CD14-positive monocyte (primary cell): ENCODE data around the gene BMS1. TPM values are rescaled to one million over a fixed set of nuclear protein-coding genes. Genes with fewer than 3 reads are reported as not detected.

Source experiments
- DNase-seq, 3 donors: peaks; one replicate each; pipeline ENCODE4 v3.0.0-alpha.2; 2011 to 2022
- H2AFZ ChIP-seq: 2 replicates; pipeline ENCODE4 v1.6.0; 2012; ENCODE audit warnings: mild to moderate bottlenecking, low read depth, low read length, inconsistent platforms; ENCODE audit not compliant: insufficient read depth, poor library complexity, severe bottlenecking
- H3K27ac ChIP-seq, 2 donors: 1 replicate in 1 of 2; 2 replicates in 1 of 2; pipeline ENCODE4 v1.5.1; 2012 to 2013; ENCODE audit warnings: low read length in 2 of 2, control low read depth in 1 of 2, inconsistent platforms in 1 of 2, low read depth in 1 of 2, mild to moderate bottlenecking in 1 of 2
- H3K27me3 ChIP-seq, 2 donors: one replicate each; pipeline versions ENCODE4 v1.6.0 to v1.6.1; 2011 to 2013; ENCODE audit warnings: low read length in 2 of 2; ENCODE audit not compliant: control insufficient read depth in 2 of 2, insufficient read depth in 2 of 2
- H3K36me3 ChIP-seq, 2 donors: replicated peaks in 1 of 2; 1 replicate in 1 of 2; 2 replicates in 1 of 2; pipeline versions ENCODE4 v1.5.1 to v1.6.1; 2012 to 2013; ENCODE audit warnings: low read length in 2 of 2, control low read depth in 1 of 2, inconsistent platforms in 1 of 2, mild to moderate bottlenecking in 1 of 2; ENCODE audit not compliant: insufficient read depth in 2 of 2, control insufficient read depth in 1 of 2
- H3K4me1 ChIP-seq, 2 donors: 1 replicate in 1 of 2; 2 replicates in 1 of 2; pipeline versions ENCODE4 v1.5.1 to v1.6.1; 2012 to 2013; ENCODE audit warnings: low read length in 2 of 2, control low read depth in 1 of 2, inconsistent platforms in 1 of 2, mild to moderate bottlenecking in 1 of 2, moderate library complexity in 1 of 2; ENCODE audit not compliant: insufficient read depth in 2 of 2, control insufficient read depth in 1 of 2
- H3K4me2 ChIP-seq: replicated peaks from 2 replicates; pipeline ENCODE3; 2012; ENCODE audit warnings: low read length, moderate library complexity, mild to moderate bottlenecking; ENCODE audit not compliant: poor library complexity, severe bottlenecking; ENCODE audit errors: extremely low read depth
- H3K4me3 ChIP-seq, 3 experiments: fragments of 200-600 bp in 1 of 3; sonication (generic) in 1 of 3; replicated peaks in 1 of 3; 1 replicate in 2 of 3; 2 replicates in 1 of 3; pipeline ENCODE4 v1.5.1; 2011 to 2013; ENCODE audit warnings: low read length in 3 of 3, mild to moderate bottlenecking in 3 of 3, control low read depth in 2 of 3, low read depth in 2 of 3, inconsistent platforms in 1 of 3, moderate library complexity in 1 of 3
- H3K79me2 ChIP-seq: 2 replicates; pipeline ENCODE4 v1.6.0; 2012; ENCODE audit warnings: mild to moderate bottlenecking, control low read depth, inconsistent platforms, low read length, moderate library complexity; ENCODE audit not compliant: insufficient read depth
- H3K9ac ChIP-seq: 2 replicates; pipeline ENCODE4 v1.6.0; 2017; ENCODE audit warnings: low read length, mild to moderate bottlenecking; ENCODE audit not compliant: insufficient read depth, poor library complexity, severe bottlenecking
- H3K9me3 ChIP-seq, 2 donors: replicated peaks in 1 of 2; 1 replicate in 1 of 2; 2 replicates in 1 of 2; pipeline versions ENCODE4 v1.5.1 to v1.6.1; 2012 to 2013; ENCODE audit warnings: low read length in 2 of 2, control low read depth in 1 of 2; ENCODE audit not compliant: control insufficient read depth in 1 of 2, insufficient read depth in 1 of 2
- H4K20me1 ChIP-seq: 2 replicates; pipeline ENCODE4 v1.6.0; 2012; ENCODE audit warnings: mild to moderate bottlenecking, low read length, control low read depth, moderate library complexity; ENCODE audit not compliant: insufficient read depth
- H3K27ac Mint-ChIP-seq, 7 donors: one replicate each; pipeline ENCODE4 v1.8.0; 2020; ENCODE audit warnings: mild to moderate bottlenecking in 7 of 7, mixed read lengths in 7 of 7, moderate library complexity in 6 of 7, inconsistent platforms in 2 of 7
- H3K27me3 Mint-ChIP-seq, 3 donors: one replicate each; pipeline ENCODE4 v1.8.0; 2021 to 2022; ENCODE audit warnings: low read depth in 3 of 3, mild to moderate bottlenecking in 3 of 3, mixed read lengths in 3 of 3, moderate library complexity in 3 of 3, inconsistent platforms in 1 of 3
- H3K36me3 Mint-ChIP-seq, 2 donors: one replicate each; pipeline ENCODE4 v1.8.0; 2020; ENCODE audit warnings: mixed read lengths in 2 of 2, inconsistent platforms in 1 of 2, mild to moderate bottlenecking in 1 of 2
- H3K4me1 Mint-ChIP-seq: one replicate; pipeline ENCODE4 v1.8.0; 2020; ENCODE audit warnings: mild to moderate bottlenecking, mixed read lengths
- H3K4me3 Mint-ChIP-seq, 2 donors: one replicate each; pipeline ENCODE4 v1.8.0; 2020; ENCODE audit warnings: mild to moderate bottlenecking in 2 of 2, mixed read lengths in 2 of 2, moderate library complexity in 1 of 2
- H3K9me3 Mint-ChIP-seq, 7 donors: one replicate each; pipeline ENCODE4 v1.8.0; 2020 to 2022; ENCODE audit warnings: mixed read lengths in 7 of 7, mild to moderate bottlenecking in 6 of 7, moderate library complexity in 6 of 7, inconsistent platforms in 2 of 7
- CTCF ChIP-seq: fragments of 200-600 bp; IDR thresholded peaks from one replicate; pipeline ENCODE4 v1.8.0; 2022; ENCODE audit warnings: antibody characterized with exemption, mild to moderate bottlenecking
- WGBS: methylation state at CpG from one replicate; pipeline ENCODE4 v1.1.5; 2013; ENCODE audit warnings: missing lambda C conversion rate; ENCODE audit not compliant: insufficient coverage; 5-methylcytosine and 5-hydroxymethylcytosine counted together
- intact Hi-C, 2 donors: fragments of 100-400 bp; cut with micrococcal nuclease; formaldehyde crosslinking; loops; one replicate each; pipeline versions ENCODE4 v1.15.0 to v1.15.1; 2023
- polyA plus RNA-seq, 3 donors: library from polyadenylated mRNA; depleted of rRNA in 1 of 3; unstranded in 2 of 3; stranded (reverse) in 1 of 3; fragments of 300-500 nt in 2 of 3; fragments of >200 nt in 1 of 3; fragmentation: Illumina TruSeq in 2 of 3; gene quantifications; 1 replicate in 2 of 3; 2 replicates in 1 of 3; pipeline ENCODE4 v1.2.3, GENCODE V29; 2012 to 2021

BMS1 gene
- polyA plus RNA-seq, 3 donors = 2.4 to 4.6 (median 2.9) TPM

GRCh38 chr10:42879380-42880254 lies 97.0 kb downstream of the BMS1 start:
- Mint-ChIP-seq H3K4me1 (no peaks in the 10 kb centered on the region), H3K4me3 (no peak overlapping the region), H3K27ac (peak overlapping the region in 1 of 7 donors; percentile 39), H3K9me3 (peaks cover 17 to 33% (median 27%) of the 10 kb centered on the region in 7 donors), H3K27me3 (peaks cover 4 to 11% (median 9%) of the 10 kb centered on the region in 3 donors), H3K36me3 (peaks cover 0 to 2% of the 10 kb centered on the region in 2 donors)
- no peak for DNase-seq
- no peaks in the 10 kb centered on the region for H3K36me3 ChIP-seq
- WGBS = 89% methylated on average over 26 of the region's 30 CpGs
- intact Hi-C loops = no loop called here
- no peak overlapping the region for H3K4me2 ChIP-seq
- no peaks in the 10 kb centered on the region for H3K4me1 ChIP-seq
- H3K9ac ChIP-seq = no peak overlapping the region
- H3K27ac ChIP-seq = no peak overlapping the region
- no peaks in the 10 kb centered on the region for H3K79me2 ChIP-seq
- no peak overlapping the region for H2AFZ ChIP-seq
- H3K27me3 ChIP-seq = no peaks in the 10 kb centered on the region
- H4K20me1 ChIP-seq = no peaks in the 10 kb centered on the region
- H3K9me3 ChIP-seq = peaks cover 16 to 19% of the 10 kb centered on the region in 2 donors
- no peak for TF ChIP-seq CTCF
- no peak overlapping the region for H3K4me3 ChIP-seq

- DNase-seq = no peak
- intact Hi-C loops = no loop called here
- no peak overlapping the region for H3K4me2 ChIP-seq
- H3K36me3 ChIP-seq = no peaks in the 10 kb centered on the region
- H3K9me3 ChIP-seq = peaks cover 16 to 19% of the 10 kb centered on the region in 2 donors
- H3K36me3 Mint-ChIP-seq = peaks cover 0 to 2% of the 10 kb centered on the region in 2 donors
- H3K4me3 ChIP-seq = no peak overlapping the region
- WGBS = 97% methylated on average over 15 of the region's 16 CpGs
- H2AFZ ChIP-seq = no peak overlapping the region
- no peaks in the 10 kb centered on the region for H3K4me1 ChIP-seq
- H3K27ac ChIP-seq = no peak overlapping the region
- no peak for TF ChIP-seq CTCF
- no peaks in the 10 kb centered on the region for H4K20me1 ChIP-seq
- H3K4me1 Mint-ChIP-seq = no peaks in the 10 kb centered on the region
- H3K27ac Mint-ChIP-seq = no peak overlapping the region
- H3K4me3 Mint-ChIP-seq = no peak overlapping the region
- peaks cover 4 to 11% (median 9%) of the 10 kb centered on the region in 3 donors for H3K27me3 Mint-ChIP-seq
- no peaks in the 10 kb centered on the region for H3K79me2 ChIP-seq
- peaks cover 17 to 33% (median 27%) of the 10 kb centered on the region in 7 donors for H3K9me3 Mint-ChIP-seq
- H3K27me3 ChIP-seq = no peaks in the 10 kb centered on the region
- H3K9ac ChIP-seq = no peak overlapping the region
These were observed 97.6 kb downstream of the BMS1 start for GRCh38 chr10:42880255-42880620.
